ENCODE measurements around the gene NKD2.

NKD2 gene

GRCh38 chr5:1035421-1036405 lies 27.1 kb downstream of the NKD2 start:
- H3K27me3 Mint-ChIP-seq = peaks cover 34% of the 10 kb centered on the region
- H3K9me3 Mint-ChIP-seq = no peaks in the 10 kb centered on the region
- H3K4me3 Mint-ChIP-seq = no peak overlapping the region
- peak; percentile 26 for ATAC-seq
- peaks cover 8% of the 10 kb centered on the region for H3K4me1 Mint-ChIP-seq
- no peaks in the 10 kb centered on the region for H3K36me3 Mint-ChIP-seq
- H3K27ac Mint-ChIP-seq = no peak overlapping the region

- no peak overlapping the region for H3K27ac Mint-ChIP-seq
- ATAC-seq = no peak
- H3K9me3 Mint-ChIP-seq = peaks cover 8% of the 10 kb centered on the region
- H3K27me3 Mint-ChIP-seq = peaks cover 32% of the 10 kb centered on the region
- H3K4me3 Mint-ChIP-seq = no peak overlapping the region
- H3K4me1 Mint-ChIP-seq = peaks cover 8% of the 10 kb centered on the region
- H3K36me3 Mint-ChIP-seq = no peaks in the 10 kb centered on the region
These were observed 28.0 kb downstream of the NKD2 start for GRCh38 chr5:1036504-1037122.

GRCh38 chr5:1037123-1037670 lies 28.6 kb downstream of the NKD2 start:
- Mint-ChIP-seq H3K27ac (no peak overlapping the region), H3K4me1 (peaks cover 8% of the 10 kb centered on the region), H3K27me3 (peaks cover 27% of the 10 kb centered on the region), H3K36me3 (no peaks in the 10 kb centered on the region), H3K4me3 (no peak overlapping the region), H3K9me3 (peaks cover 14% of the 10 kb centered on the region)
- ATAC-seq = no peak

- Mint-ChIP-seq H3K4me3 (no peak overlapping the region), H3K36me3 (no peaks in the 10 kb centered on the region), H3K27me3 (peaks cover 20% of the 10 kb centered on the region), H3K27ac (no peak overlapping the region), H3K9me3 (peaks cover 20% of the 10 kb centered on the region), H3K4me1 (peaks cover 8% of the 10 kb centered on the region)
- ATAC-seq = no peak
These were observed 29.2 kb downstream of the NKD2 start for GRCh38 chr5:1037671-1038416.

- peaks cover 28% of the 10 kb centered on the region for H3K9me3 Mint-ChIP-seq
- peaks cover 8% of the 10 kb centered on the region for H3K4me1 Mint-ChIP-seq
- peaks cover 18% of the 10 kb centered on the region for H3K27me3 Mint-ChIP-seq
- no peak overlapping the region for H3K4me3 Mint-ChIP-seq
- ATAC-seq = peak; percentile 40
- no peaks in the 10 kb centered on the region for H3K36me3 Mint-ChIP-seq
- H3K27ac Mint-ChIP-seq = no peak overlapping the region
These were observed 30.0 kb downstream of the NKD2 start for GRCh38 chr5:1038417-1039209.

- Mint-ChIP-seq H3K27ac (no peak overlapping the region), H3K36me3 (no peaks in the 10 kb centered on the region), H3K4me3 (no peak overlapping the region), H3K9me3 (peaks cover 34% of the 10 kb centered on the region), H3K4me1 (peaks cover 8% of the 10 kb centered on the region), H3K27me3 (peaks cover 12% of the 10 kb centered on the region)
- ATAC-seq = no peak
These were observed 30.6 kb downstream of the NKD2 start for GRCh38 chr5:1039210-1039548.

- Mint-ChIP-seq H3K9me3 (peaks cover 40% of the 10 kb centered on the region), H3K27me3 (peaks cover 7% of the 10 kb centered on the region)
These were observed 31.2 kb downstream of the NKD2 start for GRCh38 chr5:1039706-1040260.

GRCh38 chr5:1040571-1040970 lies 32.0 kb downstream of the NKD2 start:
- H3K27ac Mint-ChIP-seq = no peak overlapping the region
- ATAC-seq = no peak
- peaks cover 47% of the 10 kb centered on the region for H3K9me3 Mint-ChIP-seq
- no peak overlapping the region for H3K4me3 Mint-ChIP-seq
- H3K36me3 Mint-ChIP-seq = no peaks in the 10 kb centered on the region
- peaks cover 9% of the 10 kb centered on the region for H3K4me1 Mint-ChIP-seq
- H3K27me3 Mint-ChIP-seq = no peaks in the 10 kb centered on the region

More at GRCh38 chr5:1039706-1040260, 31.2 kb downstream of the NKD2 start:
- H3K4me1 Mint-ChIP-seq = peaks cover 7% of the 10 kb centered on the region
- ATAC-seq = no peak
- no peaks in the 10 kb centered on the region for H3K36me3 Mint-ChIP-seq
- H3K27ac Mint-ChIP-seq = no peak overlapping the region
- H3K4me3 Mint-ChIP-seq = no peak overlapping the region

- peaks cover 11% of the 10 kb centered on the region for H3K4me1 Mint-ChIP-seq
- H3K36me3 Mint-ChIP-seq = no peaks in the 10 kb centered on the region
- no peak overlapping the region for H3K4me3 Mint-ChIP-seq
- peaks cover 57% of the 10 kb centered on the region for H3K9me3 Mint-ChIP-seq
- H3K27ac Mint-ChIP-seq = no peak overlapping the region
- H3K27me3 Mint-ChIP-seq = no peaks in the 10 kb centered on the region
- ATAC-seq = no peak
These were observed 32.9 kb downstream of the NKD2 start for GRCh38 chr5:1041225-1042143.

- Mint-ChIP-seq H3K9me3 (peaks cover 68% of the 10 kb centered on the region), H3K4me1 (peaks cover 11% of the 10 kb centered on the region), H3K27ac (no peak overlapping the region), H3K4me3 (no peak overlapping the region), H3K36me3 (no peaks in the 10 kb centered on the region), H3K27me3 (no peaks in the 10 kb centered on the region)
- ATAC-seq = no peak
These were observed 34.0 kb downstream of the NKD2 start for GRCh38 chr5:1042626-1043025.

- ATAC-seq = no peak
- Mint-ChIP-seq H3K27ac (no peak overlapping the region), H3K9me3 (peaks cover 75% of the 10 kb centered on the region), H3K36me3 (no peaks in the 10 kb centered on the region), H3K4me3 (no peak overlapping the region), H3K4me1 (peaks cover 11% of the 10 kb centered on the region), H3K27me3 (no peaks in the 10 kb centered on the region)
These were observed 34.7 kb downstream of the NKD2 start for GRCh38 chr5:1043327-1043726.

- Mint-ChIP-seq H3K4me1 (peaks cover 11% of the 10 kb centered on the region), H3K9me3 (peaks cover 78% of the 10 kb centered on the region)
These were observed 35.5 kb downstream of the NKD2 start for GRCh38 chr5:1044117-1044516.

GRCh38 chr5:1045960-1046560 lies 37.5 kb downstream of the NKD2 start:
- ATAC-seq = no peak
- peaks cover 11% of the 10 kb centered on the region for H3K4me1 Mint-ChIP-seq
- peaks cover 75% of the 10 kb centered on the region for H3K9me3 Mint-ChIP-seq
- H3K27me3 Mint-ChIP-seq = no peaks in the 10 kb centered on the region
- H3K4me3 Mint-ChIP-seq = no peak overlapping the region
- no peak overlapping the region for H3K27ac Mint-ChIP-seq
- H3K36me3 Mint-ChIP-seq = no peaks in the 10 kb centered on the region

More at GRCh38 chr5:1044117-1044516, 35.5 kb downstream of the NKD2 start:
- H3K27me3 Mint-ChIP-seq = no peaks in the 10 kb centered on the region
- no peak overlapping the region for H3K4me3 Mint-ChIP-seq
- ATAC-seq = no peak
- H3K27ac Mint-ChIP-seq = no peak overlapping the region
- H3K36me3 Mint-ChIP-seq = no peaks in the 10 kb centered on the region

Data from stimulated activated memory B cell treated with anti-CD40 and anti-IgM and Interleukin-4, amounts not matched to agents 10 μg/mL and 1 μg/mL and 100 μg/mL, for 72 hours (primary cell).